ENCODE data around the gene ATF1. TPM values are rescaled to one million over a fixed set of nuclear protein-coding genes. Genes with fewer than 3 reads are reported as not detected.
A peak's percentile ranks its signal among the peaks of the same experiment; 100 is the strongest.
"Not testable (repeated sequence)": the region's sequence is repeated elsewhere in the genome, so short reads cannot be mapped to it uniquely, and the experiment has no call there.

The ATF1 gene
- total RNA-seq, 1 donor from 2014 or later = 20.9 TPM

DNA sequence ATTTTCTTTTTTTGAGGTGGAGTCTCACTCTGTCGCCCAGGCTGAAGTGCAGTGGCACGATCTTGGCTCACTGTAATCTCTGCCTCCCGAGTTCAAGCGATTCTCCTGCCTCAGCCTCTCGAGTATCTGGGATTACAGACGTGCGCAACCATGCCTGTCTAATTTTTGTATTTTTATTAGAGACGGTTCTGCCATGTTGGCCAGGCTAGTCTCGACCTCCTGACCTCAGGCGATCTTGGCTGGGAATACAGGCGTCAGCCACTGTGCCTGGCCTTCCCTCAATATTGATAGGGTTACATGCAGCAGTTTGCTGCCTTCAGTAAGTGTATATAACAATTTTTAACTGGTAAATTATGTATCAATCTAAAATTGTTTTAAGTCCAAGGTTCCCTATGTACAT is 59.8 kb downstream of the ATF1 start:
- Histone ChIP-seq H3K36me3 (ENCODE audit: control insufficient read depth in 3 of 3, insufficient read depth in 3 of 3, low read length in 3 of 3) (peaks cover 0 to 11% (median 6%) of the 10 kb centered on the region in 3 donors), H3K4me1 (ENCODE audit: control insufficient read depth in 3 of 3, insufficient read depth in 3 of 3, low read length in 3 of 3) (peaks cover 7 to 18% (median 12%) of the 10 kb centered on the region in 3 donors)
- H3K4me3 ChIP-seq (ENCODE audit: low read length in 3 of 3); H3K9me3 ChIP-seq (ENCODE audit: control insufficient read depth in 3 of 3, low read length in 3 of 3); H3K27me3 ChIP-seq (ENCODE audit: control insufficient read depth in 3 of 3, insufficient read depth in 3 of 3, low read length in 3 of 3); H3K27ac ChIP-seq (ENCODE audit: low read depth, low read length); H3K9ac ChIP-seq (ENCODE audit: low read depth in 1 of 3, low read length in 3 of 3): not testable (repeated sequence)

DNA sequence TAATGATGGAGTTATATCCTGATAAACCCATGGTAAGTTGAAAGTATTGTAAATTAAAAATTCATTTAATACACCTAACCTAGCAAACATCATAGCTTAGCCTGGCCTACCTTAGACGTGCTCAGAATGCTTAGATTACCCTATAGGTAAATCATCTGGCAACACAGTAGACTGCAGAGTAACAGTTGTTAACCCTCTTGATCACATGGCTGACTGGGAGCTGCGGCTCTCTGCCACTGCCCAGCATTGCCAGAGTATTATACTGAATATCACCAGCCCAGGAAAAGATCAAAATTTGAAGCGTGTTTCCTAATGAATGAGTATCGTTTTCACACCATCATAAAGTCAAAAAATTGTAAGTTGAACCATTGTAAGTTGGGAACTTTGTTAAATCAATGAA is 61.0 kb downstream of the ATF1 start:
- peak overlapping the region; percentile 85 for H3K27ac ChIP-seq (ENCODE audit: low read depth, low read length)
- H3K27me3 ChIP-seq (ENCODE audit: control insufficient read depth in 3 of 3, insufficient read depth in 3 of 3, low read length in 3 of 3) = no peaks in the 10 kb centered on the region
- H3K36me3 ChIP-seq (ENCODE audit: control insufficient read depth in 3 of 3, insufficient read depth in 3 of 3, low read length in 3 of 3) = peaks cover 0 to under 1% (median 0%) of the 10 kb centered on the region in 3 donors
- peaks cover 7 to 23% (median 17%) of the 10 kb centered on the region in 3 donors for H3K4me1 ChIP-seq (ENCODE audit: control insufficient read depth in 3 of 3, insufficient read depth in 3 of 3, low read length in 3 of 3)
- H3K4me3 ChIP-seq (ENCODE audit: low read length in 3 of 3) = peak overlapping the region in 1 of 3 donors; percentile 32
- H3K9ac ChIP-seq (ENCODE audit: low read depth in 1 of 3, low read length in 3 of 3) = peak overlapping the region; percentile 2 to 63 (median 58)
- no peaks in the 10 kb centered on the region for H3K9me3 ChIP-seq (ENCODE audit: control insufficient read depth in 3 of 3, low read length in 3 of 3)

DNA sequence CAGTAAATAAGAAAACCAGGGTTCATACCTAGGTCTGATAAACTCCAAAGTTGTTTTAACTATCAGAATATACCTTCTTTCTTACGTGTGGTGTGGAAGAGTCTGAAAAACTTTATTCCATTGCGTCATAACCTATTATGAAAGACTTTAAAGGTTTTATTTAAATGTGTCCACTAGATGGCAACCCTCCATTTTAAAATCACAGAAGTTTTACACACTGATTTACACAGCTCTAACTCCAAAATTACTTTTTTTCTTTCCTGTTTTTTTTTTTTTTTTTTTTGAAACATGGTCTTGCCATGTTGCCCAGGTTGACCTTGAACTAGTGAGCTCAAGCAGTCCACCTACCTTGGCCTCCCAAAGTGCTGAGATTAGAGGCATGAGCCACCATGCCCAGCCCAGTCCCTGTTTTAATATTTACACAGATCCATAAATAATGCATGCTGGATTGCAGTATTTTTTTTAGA is 61.5 kb downstream of the ATF1 start:
- Histone ChIP-seq H3K27ac (ENCODE audit: low read depth, low read length) (peak overlapping the region; percentile 85), H3K27me3 (ENCODE audit: control insufficient read depth in 3 of 3, insufficient read depth in 3 of 3, low read length in 3 of 3) (no peaks in the 10 kb centered on the region), H3K4me1 (ENCODE audit: control insufficient read depth in 3 of 3, insufficient read depth in 3 of 3, low read length in 3 of 3) (peaks cover 7 to 23% (median 17%) of the 10 kb centered on the region in 3 donors)

DNA sequence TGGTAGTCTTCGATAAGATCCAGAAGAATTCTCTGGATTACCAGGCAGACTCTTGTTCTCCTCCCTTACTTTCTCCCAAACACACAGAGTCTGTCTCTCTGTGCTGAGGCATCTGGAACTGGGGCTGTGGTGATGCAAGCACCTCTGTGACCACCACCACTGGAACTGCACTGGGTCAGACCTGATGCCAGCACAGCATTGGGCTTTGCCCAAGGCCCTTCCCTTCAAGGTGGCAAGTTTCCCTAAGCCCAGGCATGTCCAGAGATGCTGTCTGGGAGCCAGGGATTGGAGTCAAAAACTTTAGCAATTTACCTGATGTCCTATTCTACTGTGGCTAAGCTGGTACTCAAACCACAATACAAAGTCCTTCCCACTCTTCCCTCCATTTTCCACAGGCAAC is 64.2 kb downstream of the ATF1 start:
- Histone ChIP-seq H3K27me3 (ENCODE audit: control insufficient read depth in 3 of 3, insufficient read depth in 3 of 3, low read length in 3 of 3) (no peaks in the 10 kb centered on the region), H3K4me1 (ENCODE audit: control insufficient read depth in 3 of 3, insufficient read depth in 3 of 3, low read length in 3 of 3) (peaks cover 7 to 23% (median 17%) of the 10 kb centered on the region in 3 donors), H3K9ac (ENCODE audit: low read depth in 1 of 3, low read length in 3 of 3) (no peak overlapping the region), H3K9me3 (ENCODE audit: control insufficient read depth in 3 of 3, low read length in 3 of 3) (no peaks in the 10 kb centered on the region), H3K27ac (ENCODE audit: low read depth, low read length) (peak overlapping the region; percentile 20), H3K4me3 (ENCODE audit: low read length in 3 of 3) (no peak overlapping the region), H3K36me3 (ENCODE audit: control insufficient read depth in 3 of 3, insufficient read depth in 3 of 3, low read length in 3 of 3) (no peaks in the 10 kb centered on the region)

More for the DNA sequence above, 61.5 kb downstream of the ATF1 start:
- peak overlapping the region; percentile 2 to 63 (median 58) for H3K9ac ChIP-seq (ENCODE audit: low read depth in 1 of 3, low read length in 3 of 3)
- peak overlapping the region in 2 of 3 donors; percentile 17 to 32 for H3K4me3 ChIP-seq (ENCODE audit: low read length in 3 of 3)
- no peaks in the 10 kb centered on the region for H3K9me3 ChIP-seq (ENCODE audit: control insufficient read depth in 3 of 3, low read length in 3 of 3)
- H3K36me3 ChIP-seq (ENCODE audit: control insufficient read depth in 3 of 3, insufficient read depth in 3 of 3, low read length in 3 of 3) = no peaks in the 10 kb centered on the region

DNA sequence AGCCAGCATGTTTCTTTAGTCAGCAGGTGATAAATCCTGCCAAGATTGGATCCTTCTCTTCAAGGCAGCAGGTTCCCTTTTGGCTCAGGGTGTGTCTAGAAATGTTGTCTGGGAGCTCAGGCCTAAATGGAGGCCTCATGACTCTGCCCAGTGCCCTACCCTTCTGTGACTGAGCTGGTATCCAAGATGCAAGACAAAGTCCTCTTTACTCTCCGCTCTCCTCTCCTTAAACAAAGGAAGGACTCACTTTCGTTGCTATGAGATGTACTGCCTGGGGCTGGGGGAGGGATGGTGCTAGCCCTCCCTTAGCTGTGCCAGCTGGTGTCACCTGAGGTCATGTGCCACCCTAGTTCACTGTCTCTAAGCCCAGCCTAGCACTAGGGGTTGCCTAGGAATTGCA is 65.0 kb downstream of the ATF1 start:
- Histone ChIP-seq H3K36me3 (ENCODE audit: control insufficient read depth in 3 of 3, insufficient read depth in 3 of 3, low read length in 3 of 3) (no peaks in the 10 kb centered on the region), H3K4me3 (ENCODE audit: low read length in 3 of 3) (no peak overlapping the region), H3K9me3 (ENCODE audit: control insufficient read depth in 3 of 3, low read length in 3 of 3) (no peaks in the 10 kb centered on the region), H3K4me1 (ENCODE audit: control insufficient read depth in 3 of 3, insufficient read depth in 3 of 3, low read length in 3 of 3) (peaks cover 7 to 23% (median 17%) of the 10 kb centered on the region in 3 donors), H3K9ac (ENCODE audit: low read depth in 1 of 3, low read length in 3 of 3) (no peak overlapping the region), H3K27ac (ENCODE audit: low read depth, low read length) (no peak overlapping the region), H3K27me3 (ENCODE audit: control insufficient read depth in 3 of 3, insufficient read depth in 3 of 3, low read length in 3 of 3) (no peaks in the 10 kb centered on the region)

DNA sequence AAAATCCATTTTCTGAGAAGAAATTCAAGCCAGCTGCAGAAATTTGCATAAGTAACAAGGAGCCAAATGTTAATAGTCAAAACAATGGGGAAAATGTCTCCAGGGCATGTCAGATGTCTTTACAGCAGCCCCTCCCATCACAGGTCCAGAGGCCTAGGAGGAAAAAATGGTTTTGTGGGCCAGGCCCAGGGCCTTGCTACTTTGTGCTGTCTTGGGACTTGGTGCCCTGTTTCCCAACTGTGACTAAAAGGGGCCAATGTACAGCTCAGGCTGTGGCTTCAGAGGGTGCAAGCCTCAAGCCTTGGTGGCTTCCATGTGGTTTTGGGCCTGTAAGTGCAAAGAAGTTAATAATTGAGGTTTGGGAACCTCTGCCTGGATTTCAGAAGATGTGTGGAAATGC is 69.9 kb downstream of the ATF1 start:
- H3K9me3 ChIP-seq (ENCODE audit: control insufficient read depth in 3 of 3, low read length in 3 of 3); H3K4me1 ChIP-seq (ENCODE audit: control insufficient read depth in 3 of 3, insufficient read depth in 3 of 3, low read length in 3 of 3); H3K36me3 ChIP-seq (ENCODE audit: control insufficient read depth in 3 of 3, insufficient read depth in 3 of 3, low read length in 3 of 3); H3K27ac ChIP-seq (ENCODE audit: low read depth, low read length); H3K4me3 ChIP-seq (ENCODE audit: low read length in 3 of 3); H3K9ac ChIP-seq (ENCODE audit: low read depth in 1 of 3, low read length in 3 of 3); H3K27me3 ChIP-seq (ENCODE audit: control insufficient read depth in 3 of 3, insufficient read depth in 3 of 3, low read length in 3 of 3): not testable (repeated sequence)

DNA sequence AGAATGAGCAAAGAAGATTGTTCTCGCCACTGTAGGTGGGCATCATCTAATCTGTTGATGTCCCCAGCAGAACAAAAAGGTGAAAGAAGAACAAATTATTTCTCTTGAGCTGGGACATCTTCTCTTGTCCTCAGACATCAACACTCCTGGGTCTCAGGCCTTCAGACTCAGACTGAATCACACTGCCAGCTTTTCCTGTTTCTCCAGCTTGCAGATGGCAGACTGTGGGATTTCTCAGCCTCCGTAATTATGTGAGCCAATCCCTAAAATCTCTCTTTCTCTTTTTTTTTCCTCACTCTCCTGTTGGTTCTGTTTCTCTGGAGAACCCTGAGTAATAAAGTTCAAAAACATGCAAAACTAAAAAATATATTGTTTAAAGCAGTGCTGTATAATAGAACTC is 75.1 kb downstream of the ATF1 start:
- Histone ChIP-seq H3K4me3 (ENCODE audit: low read length in 3 of 3) (no peak overlapping the region), H3K4me1 (ENCODE audit: control insufficient read depth in 3 of 3, insufficient read depth in 3 of 3, low read length in 3 of 3) (peaks cover 0 to 8% (median 0%) of the 10 kb centered on the region in 3 donors), H3K27ac (ENCODE audit: low read depth, low read length) (no peak overlapping the region), H3K27me3 (ENCODE audit: control insufficient read depth in 3 of 3, insufficient read depth in 3 of 3, low read length in 3 of 3) (no peaks in the 10 kb centered on the region), H3K9ac (ENCODE audit: low read depth in 1 of 3, low read length in 3 of 3) (no peak overlapping the region), H3K36me3 (ENCODE audit: control insufficient read depth in 3 of 3, insufficient read depth in 3 of 3, low read length in 3 of 3) (no peaks in the 10 kb centered on the region), H3K9me3 (ENCODE audit: control insufficient read depth in 3 of 3, low read length in 3 of 3) (peaks cover 0 to 8% (median 0%) of the 10 kb centered on the region in 3 donors)

DNA sequence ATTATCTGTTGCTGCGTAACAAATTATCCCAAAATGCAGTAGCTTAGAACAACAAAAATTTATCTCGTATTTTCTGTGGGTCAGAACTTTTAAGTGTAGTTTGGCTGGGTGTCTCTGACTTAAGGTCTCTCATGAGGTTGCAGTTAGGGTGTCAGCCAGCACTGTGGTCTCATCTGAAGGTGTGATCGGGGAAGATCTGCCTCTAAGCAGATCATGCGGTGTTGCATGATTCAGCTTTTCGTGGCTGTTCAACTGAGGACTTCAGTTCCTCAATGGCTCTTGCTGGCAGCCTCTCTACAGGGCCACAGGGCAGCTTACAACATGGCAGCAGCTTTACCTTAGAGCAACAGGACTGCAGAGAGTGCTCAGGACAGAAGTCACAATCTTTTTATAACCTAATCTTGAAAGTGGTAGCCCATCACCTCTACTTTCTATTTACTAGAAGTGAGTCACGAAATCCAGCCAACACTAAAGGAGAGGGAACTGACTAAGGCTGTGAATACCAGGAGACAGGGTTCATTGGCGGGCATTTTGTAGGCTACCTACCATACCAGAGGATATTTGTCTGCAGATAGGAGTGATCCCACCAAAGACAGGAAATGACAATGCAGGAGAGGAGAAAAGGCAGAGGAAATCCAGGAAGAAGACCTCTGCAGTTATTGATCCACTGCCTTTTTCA is 77.0 kb downstream of the ATF1 start:
- H3K4me3 ChIP-seq (ENCODE audit: low read length in 3 of 3) = no peak overlapping the region

DNA sequence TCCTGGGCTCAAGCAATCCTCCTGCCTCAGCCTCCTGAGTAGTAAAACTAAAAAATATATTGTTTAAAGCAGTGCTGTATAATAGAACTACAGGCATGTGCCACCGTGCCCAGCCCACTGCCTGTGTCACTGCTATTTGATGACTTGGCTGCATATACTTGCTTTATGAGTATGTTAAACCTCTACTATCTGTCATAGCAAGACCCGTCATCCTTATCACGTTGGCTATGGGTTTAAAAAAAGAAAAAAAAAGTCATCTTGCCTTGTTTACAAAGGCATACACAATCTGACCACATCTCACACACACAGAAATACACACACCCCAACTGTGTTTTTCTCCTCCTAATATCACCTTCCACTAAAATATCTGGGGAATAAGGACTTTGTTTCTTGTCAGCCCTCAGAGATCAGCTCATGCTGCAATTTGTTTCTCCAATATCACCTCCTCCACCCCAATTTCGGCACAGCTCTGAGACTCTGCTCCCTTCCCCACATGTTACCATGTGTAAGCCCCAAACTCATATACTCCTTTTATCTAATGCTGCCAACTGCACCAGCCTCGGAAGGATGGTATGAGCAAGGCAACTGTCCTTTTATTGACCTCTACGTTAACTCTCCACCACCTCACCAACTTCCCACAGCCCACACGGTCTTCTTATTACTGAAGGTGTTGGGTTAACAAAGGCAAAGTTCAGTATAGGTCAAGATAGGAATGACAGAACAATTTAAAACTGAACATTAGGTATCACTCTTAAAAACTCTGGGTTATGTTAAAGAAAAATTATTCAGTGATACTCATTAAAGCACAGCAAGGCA is 78.0 kb downstream of the ATF1 start:
- H3K9me3 ChIP-seq (ENCODE audit: control insufficient read depth in 3 of 3, low read length in 3 of 3) = peaks cover 0 to 8% (median 0%) of the 10 kb centered on the region in 3 donors
- H3K9ac ChIP-seq (ENCODE audit: low read depth in 1 of 3, low read length in 3 of 3) = no peak overlapping the region
- H3K27ac ChIP-seq (ENCODE audit: low read depth, low read length) = no peak overlapping the region
- H3K4me3 ChIP-seq (ENCODE audit: low read length in 3 of 3) = no peak overlapping the region
- no peaks in the 10 kb centered on the region for H3K27me3 ChIP-seq (ENCODE audit: control insufficient read depth in 3 of 3, insufficient read depth in 3 of 3, low read length in 3 of 3)
- no peaks in the 10 kb centered on the region for H3K36me3 ChIP-seq (ENCODE audit: control insufficient read depth in 3 of 3, insufficient read depth in 3 of 3, low read length in 3 of 3)
- H3K4me1 ChIP-seq (ENCODE audit: control insufficient read depth in 3 of 3, insufficient read depth in 3 of 3, low read length in 3 of 3) = peaks cover 0 to 8% (median 0%) of the 10 kb centered on the region in 3 donors

More for the DNA sequence above, 77.0 kb downstream of the ATF1 start:
- no peaks in the 10 kb centered on the region for H3K36me3 ChIP-seq (ENCODE audit: control insufficient read depth in 3 of 3, insufficient read depth in 3 of 3, low read length in 3 of 3)
- H3K9ac ChIP-seq (ENCODE audit: low read depth in 1 of 3, low read length in 3 of 3) = no peak overlapping the region
- no peaks in the 10 kb centered on the region for H3K27me3 ChIP-seq (ENCODE audit: control insufficient read depth in 3 of 3, insufficient read depth in 3 of 3, low read length in 3 of 3)
- H3K9me3 ChIP-seq (ENCODE audit: control insufficient read depth in 3 of 3, low read length in 3 of 3) = peaks cover 0 to 8% (median 0%) of the 10 kb centered on the region in 3 donors
- no peak overlapping the region for H3K27ac ChIP-seq (ENCODE audit: low read depth, low read length)
- peaks cover 0 to 8% (median 0%) of the 10 kb centered on the region in 3 donors for H3K4me1 ChIP-seq (ENCODE audit: control insufficient read depth in 3 of 3, insufficient read depth in 3 of 3, low read length in 3 of 3)

All from skeletal muscle tissue (tissue), 4 donors.